Activated CD4-positive, CD25-positive, alpha-beta regulatory T cell treated with anti-CD3 and anti-CD28 coated beads, Interleukin-2, amount 50 U/mL, for 24 hours (primary cell): ENCODE results near the gene CCDC24.
A peak's percentile ranks its signal among the peaks of the same experiment; 100 is the strongest.

Experiments
- ATAC-seq, 2 donors: fragments of 150-1000 bp; cut with Tn5 transposase; one replicate each; pipeline ENCODE4 v1.10.0; 2021; ENCODE audit warnings: mild to moderate bottlenecking in 1 of 2, moderate library complexity in 1 of 2

Gene CCDC24

GRCh38 chr1:44027320-44027719 lies 35.9 kb downstream of the CCDC24 start:
- no peak for ATAC-seq

GRCh38 chr1:44029260-44029910 lies 38.0 kb downstream of the CCDC24 start:
- peak; percentile 27 to 31 for ATAC-seq

DNA sequence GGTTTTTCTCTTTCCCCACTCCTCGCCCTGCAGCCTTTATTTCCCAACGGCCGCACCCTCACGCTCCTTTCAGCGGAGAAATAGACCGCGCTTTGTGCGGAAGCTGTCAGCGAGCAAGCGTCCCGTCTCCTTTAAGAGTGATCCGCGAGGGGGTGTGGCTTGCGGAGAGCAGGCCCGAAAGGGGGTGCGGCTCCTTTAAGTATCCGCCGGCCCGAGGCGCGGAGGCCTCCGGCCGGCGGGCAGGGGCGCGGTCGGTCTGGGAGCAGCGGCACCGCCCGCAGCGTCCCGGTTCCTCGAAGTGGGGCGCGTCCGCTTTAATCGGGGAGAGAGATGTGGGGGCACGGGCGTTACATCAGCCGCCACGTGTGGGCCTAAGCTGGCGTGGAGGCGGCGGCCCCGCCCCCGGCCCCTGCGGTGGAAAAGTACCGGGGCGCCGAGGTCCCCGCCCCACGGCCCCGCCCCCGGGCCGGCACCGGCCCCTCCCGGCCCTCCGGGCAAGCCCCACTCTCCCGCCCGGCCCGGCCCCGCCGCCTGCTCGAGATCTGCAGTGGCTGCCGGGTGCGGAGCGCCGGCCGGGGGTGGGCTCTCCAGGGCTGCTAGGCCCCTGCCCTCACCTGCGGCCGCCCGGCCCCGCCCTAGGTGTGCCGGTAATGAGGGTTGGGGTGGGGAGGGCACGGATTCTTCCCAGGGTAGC lies 38.7 kb downstream of the CCDC24 start:
- ATAC-seq = peak; percentile 79 to 80

DNA sequence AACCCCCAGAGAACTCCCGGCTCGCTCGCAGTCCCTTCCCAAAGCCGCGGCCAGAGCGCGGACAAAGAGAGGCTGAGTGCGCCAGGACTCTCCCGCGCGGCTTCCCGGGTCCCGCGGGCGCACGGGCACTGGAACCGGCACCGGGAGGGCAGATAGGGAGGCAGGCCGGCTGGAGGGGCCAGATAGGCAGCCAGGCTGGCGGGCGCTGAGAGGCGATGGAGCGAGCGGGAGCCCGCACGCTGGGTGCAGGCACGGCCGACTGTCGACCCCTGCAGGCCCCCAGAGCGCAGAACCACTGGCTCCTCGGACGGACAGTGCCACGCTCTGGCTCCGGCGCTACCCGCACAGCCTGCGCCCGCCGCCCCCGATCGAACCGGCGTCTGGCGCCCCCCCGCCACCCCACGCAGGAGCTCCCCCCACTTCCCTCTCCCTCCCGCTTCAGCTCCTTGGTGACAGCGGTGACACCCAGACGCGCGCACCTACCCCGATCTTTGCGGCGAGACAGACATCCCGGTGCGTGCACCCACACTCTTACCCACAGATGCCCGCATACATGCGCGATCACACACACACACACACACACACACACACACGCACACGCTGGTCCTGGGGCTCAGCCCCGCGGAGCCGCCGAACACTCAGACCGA lies 39.3 kb downstream of the CCDC24 start:
- peak; percentile 19 to 24 for ATAC-seq

DNA sequence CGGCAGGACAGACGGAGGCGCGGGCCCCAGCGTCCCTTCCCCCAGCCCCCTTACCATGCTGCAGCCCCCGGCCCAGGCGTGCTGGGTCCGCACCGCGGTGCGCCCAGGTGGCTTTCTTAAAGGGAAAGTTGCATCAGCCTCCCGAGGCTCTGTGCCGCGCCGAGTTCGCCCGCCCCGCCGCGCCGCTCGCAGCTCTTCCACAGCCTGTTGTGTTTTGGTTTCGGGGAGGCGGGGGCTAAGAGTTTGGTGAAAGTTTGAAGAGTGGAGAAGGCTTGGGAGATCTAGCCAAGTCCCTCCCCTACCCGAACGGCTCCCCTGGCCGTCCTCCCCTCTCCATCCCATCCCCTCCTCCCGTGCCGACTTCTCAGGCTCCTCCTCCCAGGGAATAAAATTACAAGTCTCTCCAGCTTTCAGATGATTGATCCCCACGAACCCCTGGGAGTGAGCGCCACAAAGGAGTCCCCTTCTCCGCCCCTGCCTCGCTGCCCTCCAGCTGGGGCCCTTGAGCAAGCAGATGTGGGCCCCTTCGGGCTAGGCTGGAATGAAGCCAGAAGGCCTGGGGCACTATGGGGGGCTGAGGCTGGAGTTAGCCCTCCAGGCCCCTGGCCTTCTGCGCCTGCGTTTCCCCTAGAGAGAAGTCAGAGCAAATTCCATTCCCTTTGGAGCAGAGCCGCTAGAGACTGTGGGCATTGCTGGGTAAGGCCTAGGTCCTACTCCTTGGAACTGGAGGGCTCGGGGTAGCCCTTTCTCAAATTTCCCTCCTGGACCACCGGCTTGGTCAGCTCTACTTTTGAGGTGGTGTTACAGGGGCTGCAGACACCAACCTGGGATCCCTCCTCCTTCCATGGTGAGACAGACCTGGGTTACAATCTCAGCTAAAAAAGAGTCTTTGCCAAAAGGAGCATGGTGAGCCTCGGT lies 40.1 kb downstream of the CCDC24 start, which contains the start of gene SLC6A9:
Gene SLC6A9, minus strand, starts transcription at position 211 of the 918 bp plus-strand sequence. CDS start 7,185 bp downstream, outside the sequence.
- ATAC-seq = peak; percentile 3 to 10

DNA sequence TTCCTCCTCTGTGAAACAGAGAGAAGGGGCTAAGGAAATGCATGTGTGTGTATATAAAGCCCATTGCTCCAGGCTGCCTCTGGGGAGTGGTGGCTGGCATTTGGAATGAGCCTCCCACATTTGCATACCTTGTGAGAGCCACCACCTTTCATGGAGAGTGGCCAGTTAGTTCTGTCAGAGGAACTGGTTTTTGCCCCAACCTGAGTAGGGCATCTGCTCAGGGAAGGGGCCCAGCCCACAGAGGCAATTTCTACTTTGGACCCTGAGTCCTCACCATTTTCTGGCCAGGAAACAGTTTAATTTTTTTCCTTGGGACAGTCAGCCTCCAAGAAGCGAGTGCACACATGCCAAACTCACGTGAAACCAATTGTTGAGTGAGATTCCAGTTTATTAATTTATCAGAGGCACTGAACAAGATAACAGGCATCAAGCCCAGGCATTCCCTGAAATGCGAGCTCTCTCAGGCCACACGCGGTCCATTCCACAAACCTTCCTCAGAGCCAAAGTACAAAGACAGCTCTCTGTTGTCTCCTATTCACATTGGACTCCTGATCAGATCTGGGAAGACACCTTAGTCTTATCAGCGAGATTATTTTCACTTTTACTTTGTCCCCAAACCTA lies 40.9 kb downstream of the CCDC24 start:
- no peak for ATAC-seq

DNA sequence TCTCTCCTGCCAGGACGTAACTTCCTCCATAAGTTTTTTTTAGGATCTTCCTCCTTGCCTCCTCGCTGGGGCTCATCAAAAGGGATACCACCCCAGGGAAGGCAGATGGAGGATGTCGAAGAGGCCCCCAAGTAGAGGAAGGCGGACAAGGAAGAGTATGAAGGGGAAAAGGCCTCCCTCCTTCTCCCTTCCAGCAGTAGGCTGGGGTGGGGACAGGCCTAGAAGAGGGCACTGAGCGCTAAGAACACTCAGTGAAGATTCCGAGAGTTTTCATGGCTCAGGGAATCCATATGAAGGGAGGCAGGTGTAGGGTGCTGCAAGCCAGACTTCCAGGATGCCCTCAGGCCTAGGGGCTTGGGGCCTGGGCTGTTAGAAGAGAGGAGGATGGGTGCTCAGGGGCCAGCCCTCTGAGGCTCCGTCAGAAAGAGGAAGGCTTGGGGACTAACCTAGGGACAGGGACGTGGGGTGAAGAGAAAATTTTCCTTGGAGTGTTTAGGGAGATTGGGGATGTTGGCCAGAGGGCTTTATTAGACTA lies 41.7 kb downstream of the CCDC24 start:
- no peak for ATAC-seq

- no peak for ATAC-seq
Observed at GRCh38 chr1:44033756-44034155, 42.4 kb downstream of the CCDC24 start.

DNA sequence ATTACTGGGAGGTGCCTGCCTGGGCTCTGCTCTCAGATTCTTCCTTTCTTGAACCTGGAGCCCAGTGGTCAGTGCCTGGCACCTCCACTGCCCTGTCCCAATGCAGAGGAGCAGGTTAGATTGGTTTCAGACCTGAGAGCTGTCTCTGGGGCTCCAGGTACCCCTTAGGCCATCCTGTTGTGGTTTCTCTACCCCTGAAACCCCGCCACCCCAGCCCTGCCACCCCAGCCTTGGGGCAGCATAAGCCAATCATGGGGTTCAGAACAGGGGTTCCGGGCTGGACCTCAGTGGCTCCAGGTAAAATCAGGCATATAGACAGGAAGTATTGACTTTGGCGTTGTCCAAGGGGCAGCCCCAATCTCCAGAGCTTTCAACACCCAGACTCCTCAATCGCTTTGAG lies 43.0 kb downstream of the CCDC24 start:
- ATAC-seq = no peak

GRCh38 chr1:44034976-44035716 lies 43.7 kb downstream of the CCDC24 start:
- no peak for ATAC-seq

- ATAC-seq = no peak
Observed at GRCh38 chr1:44035726-44036408, 44.5 kb downstream of the CCDC24 start.

- ATAC-seq = peak; percentile 72 to 75
Observed at GRCh38 chr1:44036409-44037139, 45.2 kb downstream of the CCDC24 start.

DNA sequence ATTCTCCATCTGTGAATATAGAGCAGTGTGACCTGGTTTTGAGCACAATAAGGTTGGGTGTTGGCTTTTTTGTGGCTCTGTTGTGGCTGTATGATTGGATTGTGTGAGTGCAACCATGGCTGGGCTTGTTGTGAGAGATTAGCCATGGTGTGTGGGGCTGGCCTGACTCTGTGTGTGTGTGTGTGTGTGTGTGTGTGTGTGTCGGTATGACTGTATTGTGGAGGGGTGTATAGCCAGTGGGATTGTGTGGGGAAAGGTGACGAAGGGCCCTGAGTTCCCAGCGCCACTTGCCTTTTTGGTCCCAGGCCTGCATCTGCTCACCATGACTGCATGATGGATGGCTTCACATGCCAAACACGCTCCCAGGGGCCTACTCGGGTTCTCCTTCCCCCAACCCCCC lies 45.8 kb downstream of the CCDC24 start:
- ATAC-seq = no peak

GRCh38 chr1:44038876-44039657 lies 47.7 kb downstream of the CCDC24 start:
- ATAC-seq = no peak

GRCh38 chr1:44040418-44040817 lies 49.0 kb downstream of the CCDC24 start:
- ATAC-seq = no peak

- ATAC-seq = no peak
Observed at GRCh38 chr1:44040846-44041245, 49.4 kb downstream of the CCDC24 start.

DNA sequence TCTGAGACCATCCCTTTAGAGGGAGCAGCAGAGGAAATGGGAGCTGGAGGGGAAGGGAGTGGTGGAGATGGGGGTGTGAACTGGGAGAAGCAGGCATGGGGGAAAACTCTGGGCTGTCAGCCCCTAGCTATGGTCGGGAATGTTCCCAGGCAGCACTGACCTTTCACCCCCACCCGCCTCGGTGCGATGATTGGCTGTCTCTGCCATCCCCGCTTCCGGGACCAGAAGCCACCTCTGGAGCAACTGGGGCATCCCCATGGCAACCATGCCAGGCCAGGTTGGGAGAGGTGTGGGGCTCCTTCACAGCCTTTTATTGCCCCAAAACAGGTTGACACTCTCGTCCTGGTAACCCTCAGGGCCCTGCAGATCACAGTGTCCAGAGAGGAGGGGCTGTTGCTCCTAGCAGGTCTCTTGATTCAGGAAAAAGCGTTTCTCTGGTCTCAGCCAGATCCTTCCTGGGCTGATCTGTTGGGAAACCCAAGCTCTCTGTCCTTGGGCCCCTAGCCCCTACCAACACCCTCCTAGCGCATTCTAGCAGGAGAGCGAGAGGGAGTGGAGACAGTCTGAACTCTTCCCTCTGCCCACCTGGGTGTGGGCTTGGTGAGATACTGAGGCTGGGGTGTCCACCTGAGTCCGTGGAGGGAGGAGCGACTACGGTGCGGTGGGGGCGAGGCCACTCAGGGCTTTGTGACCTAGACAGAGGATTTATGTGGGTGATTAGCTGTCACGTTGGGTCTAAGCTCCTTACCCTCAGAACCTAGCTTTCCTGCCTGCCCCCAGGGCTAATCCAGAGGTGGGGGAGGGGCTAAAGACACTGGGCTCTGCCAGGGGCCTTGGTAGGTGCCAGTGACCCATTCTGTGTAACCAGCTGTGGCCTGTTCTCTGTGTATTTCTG lies 52.0 kb downstream of the CCDC24 start:
- no peak for ATAC-seq
